ENCODE data around the gene DPPA5. TPM values are rescaled to one million over a fixed set of nuclear protein-coding genes. Genes with fewer than 3 reads are reported as not detected.
"Not testable (repeated sequence)": the region's sequence is repeated elsewhere in the genome, so short reads cannot be mapped to it uniquely, and the experiment has no call there.

The DPPA5 gene
- total and polyA plus RNA-seq, 2 donors (not counting 3 experiments of a cell fraction or from before 2014, with no cell fraction given) = not detected

GRCh38 chr6:73314577-73315492 is 39.2 kb downstream of the DPPA5 start:
- no peaks in the 10 kb centered on the region for H3K9me3 ChIP-seq (replicated peaks; ENCODE audit: control insufficient read depth, insufficient read depth, low read length)
- H3K4me2 ChIP-seq (ENCODE audit: insufficient read depth, low read length) = peak overlapping the region; percentile 58
- DNase-seq (ENCODE audit: low read depth, low spot score) (no peak), FAIRE-seq (no peak)
- H3K27me3 ChIP-seq (ENCODE audit: control insufficient read depth in 2 of 2, insufficient read depth in 2 of 2, low read length in 2 of 2) = peaks cover 13 to 28% of the 10 kb centered on the region in 2 experiments
- peak overlapping the region; percentile 79 for H2AFZ ChIP-seq (ENCODE audit: low read depth, low read length)
- dilution Hi-C loops (cut with MboI; ENCODE audit: extremely low pct_ligation_motif_present, low sequenced_read_pairs) = no loop called here
- H3K27ac ChIP-seq (ENCODE audit: insufficient read depth, low read depth, low read length) = no peak overlapping the region
- H3K9ac ChIP-seq (replicated peaks; ENCODE audit: extremely low read depth, insufficient read depth, low read length) = no peak overlapping the region
- no peaks in the 10 kb centered on the region for H3K36me3 ChIP-seq (ENCODE audit: control insufficient read depth in 2 of 2, extremely low read depth in 1 of 2, insufficient read depth in 2 of 2, low read length in 2 of 2)
- H3K9me1 ChIP-seq (replicated peaks; ENCODE audit: control insufficient read depth, extremely low read depth, insufficient read depth, low read length) = no peaks in the 10 kb centered on the region
- BruUV-seq (replicated peaks) = no TSS peak
- CTCF ChIA-PET = interaction anchor here (2.4 to 2.9 kb wide), 2 partner anchors 12 to 29 kb away, joined by 16 to 21 read pairs; no protein-coding TSS in a partner anchor
- POLR2A ChIA-PET = no interaction called here
- no peaks in the 10 kb centered on the region for H3K79me2 ChIP-seq (ENCODE audit: control insufficient read depth, insufficient read depth, low read length)
- H4K20me1 ChIP-seq (replicated peaks; ENCODE audit: control insufficient read depth, extremely low read depth, insufficient read depth, low read length) = no peaks in the 10 kb centered on the region
- no peak for TF ChIP-seq CTCF (IDR thresholded peaks at IDR 0.05; ENCODE audit: extremely low read depth in 1 of 2, insufficient read depth in 1 of 2, low read depth in 1 of 2, low read length in 2 of 2)
- peak; percentile 68 for TF ChIP-seq EZH2 (IDR thresholded peaks at IDR 0.05; ENCODE audit: borderline replicate concordance, low read depth, low read length, severe bottlenecking)
- H3K4me1 ChIP-seq (ENCODE audit: control insufficient read depth, extremely low read depth, insufficient read depth, low read length) = peaks cover 4% of the 10 kb centered on the region
- peak overlapping the region in 2 of 3 experiments; percentile 3 to 19 for H3K4me3 ChIP-seq (replicated peaks in 1 of 3; ENCODE audit: insufficient read depth in 1 of 3, low read depth in 1 of 3, low read length in 3 of 3)
- intact Hi-C loops (cut with micrococcal nuclease) = no loop called here

- H3K27ac ChIP-seq (ENCODE audit: insufficient read depth, low read depth, low read length); H3K79me2 ChIP-seq (ENCODE audit: control insufficient read depth, insufficient read depth, low read length); H3K36me3 ChIP-seq (ENCODE audit: control insufficient read depth in 2 of 2, extremely low read depth in 1 of 2, insufficient read depth in 2 of 2, low read length in 2 of 2); DNase-seq (ENCODE audit: low read depth, low spot score); FAIRE-seq; H3K27me3 ChIP-seq (ENCODE audit: control insufficient read depth in 2 of 2, insufficient read depth in 2 of 2, low read length in 2 of 2); dilution Hi-C loops (cut with MboI; ENCODE audit: extremely low pct_ligation_motif_present, low sequenced_read_pairs); BruUV-seq (replicated peaks); H4K20me1 ChIP-seq (replicated peaks; ENCODE audit: control insufficient read depth, extremely low read depth, insufficient read depth, low read length); H3K9me1 ChIP-seq (replicated peaks; ENCODE audit: control insufficient read depth, extremely low read depth, insufficient read depth, low read length); H3K9me3 ChIP-seq (replicated peaks; ENCODE audit: control insufficient read depth, insufficient read depth, low read length); CTCF ChIA-PET: not testable (repeated sequence)
- POLR2A ChIA-PET = interaction anchor here (1.5 kb wide), 1 partner anchor 16 kb away, joined by 3 read pairs; no protein-coding TSS in a partner anchor
- Histone ChIP-seq H3K4me2 (ENCODE audit: insufficient read depth, low read length) (peak overlapping the region; percentile 65), H2AFZ (ENCODE audit: low read depth, low read length) (peak overlapping the region; percentile 81), H3K4me3 (replicated peaks in 1 of 3; ENCODE audit: insufficient read depth in 1 of 3, low read depth in 1 of 3, low read length in 3 of 3) (peak overlapping the region; percentile 60 to 83 (median 71)), H3K9ac (replicated peaks; ENCODE audit: extremely low read depth, insufficient read depth, low read length) (peak overlapping the region; percentile 76), H3K4me1 (ENCODE audit: control insufficient read depth, extremely low read depth, insufficient read depth, low read length) (peaks cover 12% of the 10 kb centered on the region)
- intact Hi-C loops (cut with micrococcal nuclease) = loop anchor here (1.0 kb wide), 3 partner anchors 25 to 898 kb away; no protein-coding TSS in a partner anchor
Observed at GRCh38 chr6:73310503-73310845, 43.6 kb downstream of the DPPA5 start.
